H1 (cell line): ENCODE measurements around the gene MEN1.

Experiments used
- EP300 ChIP-seq, 2 experiments: IDR thresholded peaks; 1 replicate in 1 of 2; 2 replicates in 1 of 2; pipeline ENCODE4 v1.6.1; 2011 to 2012; ENCODE audit warnings: low read depth in 2 of 2, low read length in 2 of 2, mild to moderate bottlenecking in 2 of 2, borderline replicate concordance in 1 of 2, inconsistent platforms in 1 of 2, moderate library complexity in 1 of 2
- EZH2 ChIP-seq: fragments of 200-600 bp; sonication (generic); IDR thresholded peaks from 2 replicates; pipeline ENCODE4 v1.7.1; 2012; ENCODE audit warnings: low read depth, mild to moderate bottlenecking, moderate library complexity, low read length, inconsistent platforms; ENCODE audit not compliant: severe bottlenecking
- GABPA ChIP-seq: IDR thresholded peaks from 2 replicates; pipeline ENCODE4 v1.6.1; 2011; ENCODE audit warnings: mild to moderate bottlenecking, low read length, moderate library complexity, borderline replicate concordance; ENCODE audit not compliant: insufficient read depth
- JUN ChIP-seq: IDR thresholded peaks from 2 replicates; pipeline ENCODE4 v1.6.1; 2011; ENCODE audit warnings: low read depth, mild to moderate bottlenecking, improper control_type of control experiment, low read length
- JUND ChIP-seq: IDR thresholded peaks from 2 replicates; pipeline ENCODE4 v1.6.1; 2011; ENCODE audit warnings: mild to moderate bottlenecking, improper control_type of control experiment, low read length
- NANOG ChIP-seq: IDR thresholded peaks from 2 replicates; pipeline ENCODE4 v1.6.1; 2011; ENCODE audit warnings: low read length, low read depth, mild to moderate bottlenecking, inconsistent platforms; ENCODE audit not compliant: insufficient read depth, poor library complexity, severe bottlenecking
- NRF1 ChIP-seq: IDR thresholded peaks from 2 replicates; pipeline ENCODE4 v1.6.1; 2011; ENCODE audit warnings: mild to moderate bottlenecking, low read depth, low read length, improper control_type of control experiment
- POLR2A ChIP-seq, 2 experiments: IDR thresholded peaks; 1 replicate in 1 of 2; 2 replicates in 1 of 2; pipeline ENCODE4 v1.6.1; 2011; ENCODE audit warnings: low read depth in 2 of 2, low read length in 2 of 2, mild to moderate bottlenecking in 2 of 2; ENCODE audit errors: control extremely low read depth in 1 of 2
- RAD21 ChIP-seq, 2 experiments: IDR thresholded peaks in 1 of 2; conservative IDR thresholded peaks in 1 of 2; 2 replicates each; pipeline ENCODE4 v1.6.1; 2011; ENCODE audit warnings: low read depth in 2 of 2, low read length in 2 of 2, improper control_type of control experiment in 1 of 2, inconsistent platforms in 1 of 2, mild to moderate bottlenecking in 1 of 2, moderate library complexity in 1 of 2
- SP2 ChIP-seq: IDR thresholded peaks from 2 replicates; pipeline ENCODE4 v1.6.1; 2012; ENCODE audit warnings: mild to moderate bottlenecking, low read length, inconsistent platforms
- TAF1 ChIP-seq: IDR thresholded peaks from 2 replicates; pipeline ENCODE4 v1.6.1; 2011; ENCODE audit warnings: mild to moderate bottlenecking, low read depth, low read length
- YY1 ChIP-seq: IDR thresholded peaks from 2 replicates; pipeline ENCODE4 v1.6.1; 2011; ENCODE audit warnings: low read depth, mild to moderate bottlenecking, low read length
- TF ChIP-seq, protein P1 (sequence below), 3 experiments: IDR thresholded peaks; 1 replicate in 2 of 3; 2 replicates in 1 of 3; pipeline versions ENCODE4 v1.5.1 to v1.6.1; 2011; ENCODE audit warnings: low read length in 3 of 3, mild to moderate bottlenecking in 3 of 3, inconsistent platforms in 2 of 3, low read depth in 1 of 3, moderate library complexity in 1 of 3; ENCODE audit not compliant: insufficient read depth in 1 of 3; ENCODE audit errors: control extremely low read depth in 1 of 3
- TF ChIP-seq, protein P2 (sequence below): IDR thresholded peaks from 2 replicates; pipeline ENCODE4 v1.6.1; 2011; ENCODE audit warnings: low read length, improper control_type of control experiment

DNA sequence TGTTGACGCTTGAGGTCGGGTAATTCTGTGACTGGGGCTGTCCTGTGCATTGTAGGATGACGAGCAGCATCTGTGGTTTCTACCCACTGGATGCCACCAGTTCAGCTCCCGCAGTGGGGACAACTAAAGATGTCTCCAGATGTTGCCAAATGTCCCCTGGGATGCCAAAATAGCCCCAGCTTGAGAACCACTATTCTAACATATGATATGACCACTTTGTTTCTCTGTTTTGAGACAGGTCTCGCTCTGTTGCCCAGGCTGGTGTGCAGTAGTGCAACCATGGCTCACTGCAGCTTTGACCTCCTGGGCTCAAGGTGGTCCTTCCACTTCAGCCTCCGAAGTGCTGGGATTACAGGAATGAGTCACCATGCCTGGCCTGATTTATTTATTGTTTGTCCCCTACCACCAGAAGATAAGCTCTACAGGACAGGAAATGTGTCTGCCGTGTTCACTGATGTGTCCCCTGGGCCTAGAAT lies 4.4 kb upstream of the MEN1 start:
- TF ChIP-seq, protein P1, sequence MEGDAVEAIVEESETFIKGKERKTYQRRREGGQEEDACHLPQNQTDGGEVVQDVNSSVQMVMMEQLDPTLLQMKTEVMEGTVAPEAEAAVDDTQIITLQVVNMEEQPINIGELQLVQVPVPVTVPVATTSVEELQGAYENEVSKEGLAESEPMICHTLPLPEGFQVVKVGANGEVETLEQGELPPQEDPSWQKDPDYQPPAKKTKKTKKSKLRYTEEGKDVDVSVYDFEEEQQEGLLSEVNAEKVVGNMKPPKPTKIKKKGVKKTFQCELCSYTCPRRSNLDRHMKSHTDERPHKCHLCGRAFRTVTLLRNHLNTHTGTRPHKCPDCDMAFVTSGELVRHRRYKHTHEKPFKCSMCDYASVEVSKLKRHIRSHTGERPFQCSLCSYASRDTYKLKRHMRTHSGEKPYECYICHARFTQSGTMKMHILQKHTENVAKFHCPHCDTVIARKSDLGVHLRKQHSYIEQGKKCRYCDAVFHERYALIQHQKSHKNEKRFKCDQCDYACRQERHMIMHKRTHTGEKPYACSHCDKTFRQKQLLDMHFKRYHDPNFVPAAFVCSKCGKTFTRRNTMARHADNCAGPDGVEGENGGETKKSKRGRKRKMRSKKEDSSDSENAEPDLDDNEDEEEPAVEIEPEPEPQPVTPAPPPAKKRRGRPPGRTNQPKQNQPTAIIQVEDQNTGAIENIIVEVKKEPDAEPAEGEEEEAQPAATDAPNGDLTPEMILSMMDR (IDR thresholded peaks at IDR 0.05; ENCODE audit: control extremely low read depth in 1 of 3, insufficient read depth in 1 of 3, low read depth in 1 of 3, low read length in 3 of 3), result no peak
- TF ChIP-seq POLR2A (IDR thresholded peaks at IDR 0.05; ENCODE audit: control extremely low read depth in 1 of 2, low read depth in 2 of 2, low read length in 2 of 2), result no peak
- TF ChIP-seq, protein P2, sequence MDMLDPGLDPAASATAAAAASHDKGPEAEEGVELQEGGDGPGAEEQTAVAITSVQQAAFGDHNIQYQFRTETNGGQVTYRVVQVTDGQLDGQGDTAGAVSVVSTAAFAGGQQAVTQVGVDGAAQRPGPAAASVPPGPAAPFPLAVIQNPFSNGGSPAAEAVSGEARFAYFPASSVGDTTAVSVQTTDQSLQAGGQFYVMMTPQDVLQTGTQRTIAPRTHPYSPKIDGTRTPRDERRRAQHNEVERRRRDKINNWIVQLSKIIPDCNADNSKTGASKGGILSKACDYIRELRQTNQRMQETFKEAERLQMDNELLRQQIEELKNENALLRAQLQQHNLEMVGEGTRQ, result no peak
- TF ChIP-seq JUN, result no peak
- TF ChIP-seq TAF1, result no peak
- no peak for TF ChIP-seq YY1
- no peak for TF ChIP-seq NRF1
- no peak for TF ChIP-seq JUND
- no peak for TF ChIP-seq RAD21 (IDR thresholded peaks at IDR 0.05 in 1 of 2, conservative IDR thresholded peaks at IDR 0.05 in 1 of 2; ENCODE audit: low read depth in 2 of 2, low read length in 2 of 2)
- TF ChIP-seq NANOG, result no peak
- no peak for TF ChIP-seq GABPA
- no peak for TF ChIP-seq SP2
- TF ChIP-seq EZH2, result no peak
- no peak for TF ChIP-seq EP300 (IDR thresholded peaks at IDR 0.05; ENCODE audit: borderline replicate concordance in 1 of 2, low read depth in 2 of 2, low read length in 2 of 2)
